Testis (tissue), 2 donors: ENCODE results near the gene GRM7.

Experiments used
- POLR2A ChIP-seq: fragments of 450-650 bp; IDR thresholded peaks from one replicate; pipeline ENCODE4 v1.6.1; 2017; ENCODE audit warnings: antibody characterized with exemption, mild to moderate bottlenecking, moderate library complexity
- TF ChIP-seq, protein P1 (sequence below), 3 experiments: fragments of 450-650 bp in 2 of 3; fragments of 200-600 bp in 1 of 3; sonication (generic) in 1 of 3; IDR thresholded peaks; one replicate each; pipeline ENCODE4 v1.5.1; 2016 to 2019; ENCODE audit warnings: antibody characterized with exemption in 3 of 3, mild to moderate bottlenecking in 2 of 3, moderate library complexity in 1 of 3

DNA sequence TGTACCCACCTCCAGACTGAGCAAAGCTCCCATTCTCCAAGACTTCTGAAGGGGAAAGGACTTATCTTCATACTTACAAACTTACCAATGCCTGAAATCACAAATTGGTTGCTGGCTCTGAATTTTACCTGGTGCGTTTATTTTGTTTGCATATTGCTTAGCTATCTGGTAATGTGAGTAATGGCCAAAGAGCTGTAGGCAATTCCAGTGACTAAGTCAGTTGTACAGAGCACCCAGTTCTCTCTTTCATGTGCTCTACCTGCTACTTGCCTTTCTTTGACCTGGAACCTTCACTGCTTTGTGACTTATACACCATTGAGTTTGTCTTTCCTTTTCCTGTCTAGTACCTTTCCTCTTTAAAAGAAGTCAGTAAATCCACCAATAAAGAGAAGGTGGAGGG, 884.8 kb downstream of the GRM7 start:
- TF ChIP-seq, protein P1, sequence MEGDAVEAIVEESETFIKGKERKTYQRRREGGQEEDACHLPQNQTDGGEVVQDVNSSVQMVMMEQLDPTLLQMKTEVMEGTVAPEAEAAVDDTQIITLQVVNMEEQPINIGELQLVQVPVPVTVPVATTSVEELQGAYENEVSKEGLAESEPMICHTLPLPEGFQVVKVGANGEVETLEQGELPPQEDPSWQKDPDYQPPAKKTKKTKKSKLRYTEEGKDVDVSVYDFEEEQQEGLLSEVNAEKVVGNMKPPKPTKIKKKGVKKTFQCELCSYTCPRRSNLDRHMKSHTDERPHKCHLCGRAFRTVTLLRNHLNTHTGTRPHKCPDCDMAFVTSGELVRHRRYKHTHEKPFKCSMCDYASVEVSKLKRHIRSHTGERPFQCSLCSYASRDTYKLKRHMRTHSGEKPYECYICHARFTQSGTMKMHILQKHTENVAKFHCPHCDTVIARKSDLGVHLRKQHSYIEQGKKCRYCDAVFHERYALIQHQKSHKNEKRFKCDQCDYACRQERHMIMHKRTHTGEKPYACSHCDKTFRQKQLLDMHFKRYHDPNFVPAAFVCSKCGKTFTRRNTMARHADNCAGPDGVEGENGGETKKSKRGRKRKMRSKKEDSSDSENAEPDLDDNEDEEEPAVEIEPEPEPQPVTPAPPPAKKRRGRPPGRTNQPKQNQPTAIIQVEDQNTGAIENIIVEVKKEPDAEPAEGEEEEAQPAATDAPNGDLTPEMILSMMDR (IDR thresholded peaks at IDR 0.05), result no peak
- no peak for TF ChIP-seq POLR2A
